Measurements from ENCODE around the gene GJA1.
"Not testable (repeated sequence)": the region's sequence is repeated elsewhere in the genome, so short reads cannot be mapped to it uniquely, and the experiment has no call there.

DNA sequence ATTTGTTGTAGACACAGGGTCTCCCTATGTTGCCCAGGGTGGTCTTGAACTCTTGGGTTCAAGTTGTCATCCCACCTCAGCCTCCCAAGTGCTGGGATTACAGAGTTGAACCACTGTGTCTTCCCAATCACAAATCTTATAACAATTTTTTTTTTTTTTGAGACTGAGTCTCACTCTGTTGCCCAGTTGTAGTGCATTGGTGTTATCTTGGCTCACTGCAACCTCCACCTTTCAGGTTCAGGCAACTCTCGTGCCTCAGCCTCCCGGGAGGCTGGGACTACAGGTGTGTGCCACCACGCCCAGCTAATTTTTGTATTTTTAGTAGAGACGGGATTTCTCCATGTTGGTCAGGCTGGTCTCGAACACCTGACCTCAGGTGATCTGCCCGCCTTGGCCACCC lies 3.7 kb upstream of the GJA1 start:
- TF ChIP-seq, protein P1, sequence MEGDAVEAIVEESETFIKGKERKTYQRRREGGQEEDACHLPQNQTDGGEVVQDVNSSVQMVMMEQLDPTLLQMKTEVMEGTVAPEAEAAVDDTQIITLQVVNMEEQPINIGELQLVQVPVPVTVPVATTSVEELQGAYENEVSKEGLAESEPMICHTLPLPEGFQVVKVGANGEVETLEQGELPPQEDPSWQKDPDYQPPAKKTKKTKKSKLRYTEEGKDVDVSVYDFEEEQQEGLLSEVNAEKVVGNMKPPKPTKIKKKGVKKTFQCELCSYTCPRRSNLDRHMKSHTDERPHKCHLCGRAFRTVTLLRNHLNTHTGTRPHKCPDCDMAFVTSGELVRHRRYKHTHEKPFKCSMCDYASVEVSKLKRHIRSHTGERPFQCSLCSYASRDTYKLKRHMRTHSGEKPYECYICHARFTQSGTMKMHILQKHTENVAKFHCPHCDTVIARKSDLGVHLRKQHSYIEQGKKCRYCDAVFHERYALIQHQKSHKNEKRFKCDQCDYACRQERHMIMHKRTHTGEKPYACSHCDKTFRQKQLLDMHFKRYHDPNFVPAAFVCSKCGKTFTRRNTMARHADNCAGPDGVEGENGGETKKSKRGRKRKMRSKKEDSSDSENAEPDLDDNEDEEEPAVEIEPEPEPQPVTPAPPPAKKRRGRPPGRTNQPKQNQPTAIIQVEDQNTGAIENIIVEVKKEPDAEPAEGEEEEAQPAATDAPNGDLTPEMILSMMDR (IDR thresholded peaks at IDR 0.05; ENCODE audit: low read length) = not testable (repeated sequence)
- not testable (repeated sequence) for TF ChIP-seq EZH2 (optimal IDR thresholded peaks at IDR 0.05; ENCODE audit: low read depth, low read length); EZH2phosphoT487 (IDR thresholded peaks at IDR 0.05; ENCODE audit: low read length)

All from MM.1S (cell line).